GM19468 (cell line): ENCODE data around the gene CDH23.

ENCODE experiments used
- ATAC-seq: cut with Tn5 transposase; IDR thresholded peaks from one replicate; pipeline ENCODE4 v1.9.1; 2021; ENCODE audit warnings: mild to moderate bottlenecking, moderate library complexity, moderate number of reproducible peaks; ENCODE audit not compliant: unreplicated experiment; ENCODE audit errors: extremely low read depth

Gene CDH23

GRCh38 chr10:71625445-71626175 lies 228.9 kb downstream of the CDH23 start:
- no peak for ATAC-seq

- no peak for ATAC-seq
These were observed 230.7 kb downstream of the CDH23 start for GRCh38 chr10:71627230-71627939.

- no peak for ATAC-seq
These were observed 231.2 kb downstream of the CDH23 start for GRCh38 chr10:71627956-71628355.

GRCh38 chr10:71629131-71629530 lies 232.4 kb downstream of the CDH23 start:
- no peak for ATAC-seq

GRCh38 chr10:71630168-71630567 lies 233.4 kb downstream of the CDH23 start:
- no peak for ATAC-seq

GRCh38 chr10:71631007-71631861 lies 234.5 kb downstream of the CDH23 start:
- no peak for ATAC-seq

- no peak for ATAC-seq
These were observed 235.6 kb downstream of the CDH23 start for GRCh38 chr10:71632200-71632820.

- no peak for ATAC-seq
These were observed 236.3 kb downstream of the CDH23 start for GRCh38 chr10:71632896-71633600.

GRCh38 chr10:71633920-71634319 lies 237.2 kb downstream of the CDH23 start:
- ATAC-seq: no peak

GRCh38 chr10:71634531-71635164 lies 237.9 kb downstream of the CDH23 start:
- no peak for ATAC-seq

GRCh38 chr10:71635251-71635866 lies 238.6 kb downstream of the CDH23 start:
- ATAC-seq: no peak

GRCh38 chr10:71635867-71636266 lies 239.1 kb downstream of the CDH23 start:
- ATAC-seq: no peak

GRCh38 chr10:71636588-71636987 lies 239.9 kb downstream of the CDH23 start:
- ATAC-seq: no peak

GRCh38 chr10:71637305-71637704 lies 240.6 kb downstream of the CDH23 start:
- no peak for ATAC-seq

GRCh38 chr10:71638064-71638821 lies 241.5 kb downstream of the CDH23 start:
- ATAC-seq: no peak

GRCh38 chr10:71638822-71639719 lies 242.4 kb downstream of the CDH23 start:
- no peak for ATAC-seq

- ATAC-seq: no peak
These were observed 243.9 kb downstream of the CDH23 start for GRCh38 chr10:71640607-71641006.
